Hippocampal formation (tissue), 2 donors: ENCODE measurements around the gene NTN3.
A peak's percentile ranks its signal among the peaks of the same experiment; 100 is the strongest.
"Not testable (repeated sequence)": the region's sequence is repeated elsewhere in the genome, so short reads cannot be mapped to it uniquely, and the experiment has no call there.

Experiments
- DNase-seq, 2 donors: peaks; one replicate each; lab custom pipeline; 2025; lab: John Stamatoyannopoulos, UW

The NTN3 gene

GRCh38 chr16:2471016-2471652 is at the start of gene NTN3:
NTN3 (plus strand) TSS chr16:2471297; CDS start chr16:2471702, 405 bp downstream.
- DNase-seq, result no peak

GRCh38 chr16:2422123-2422867 is 48.8 kb upstream of the NTN3 start:
- DNase-seq, result no peak

GRCh38 chr16:2424061-2425007 is 46.8 kb upstream of the NTN3 start:
- DNase-seq, result no peak

GRCh38 chr16:2425008-2425518 is 46.0 kb upstream of the NTN3 start:
- DNase-seq, result no peak

- DNase-seq, result no peak
Measured at GRCh38 chr16:2425825-2426430, 45.2 kb upstream of the NTN3 start.

- no peak for DNase-seq
Measured at GRCh38 chr16:2426941-2427361, 44.1 kb upstream of the NTN3 start.

- no peak for DNase-seq
Measured at GRCh38 chr16:2427526-2427925, 43.6 kb upstream of the NTN3 start.

GRCh38 chr16:2428051-2428783 is 42.9 kb upstream of the NTN3 start:
- no peak for DNase-seq

- no peak for DNase-seq
Measured at GRCh38 chr16:2428784-2429033, 42.4 kb upstream of the NTN3 start.

GRCh38 chr16:2429034-2429770 is 41.9 kb upstream of the NTN3 start, which contains the start of gene CCNF:
CCNF (plus strand) TSS chr16:2429447; CDS start chr16:2429482, 35 bp downstream.
- peak; percentile 96 to 97 for DNase-seq

GRCh38 chr16:2429771-2430663 is 41.1 kb upstream of the NTN3 start:
- no peak for DNase-seq

- no peak for DNase-seq
Measured at GRCh38 chr16:2432286-2432685, 38.8 kb upstream of the NTN3 start.

- DNase-seq, result no peak
Measured at GRCh38 chr16:2432801-2433505, 38.1 kb upstream of the NTN3 start.

- not testable (repeated sequence) for DNase-seq
Measured at GRCh38 chr16:2435236-2435635, 35.9 kb upstream of the NTN3 start.

GRCh38 chr16:2436110-2436509 is 35.0 kb upstream of the NTN3 start:
- DNase-seq, result no peak

GRCh38 chr16:2437032-2437790 is 33.9 kb upstream of the NTN3 start:
- DNase-seq, result no peak

GRCh38 chr16:2438121-2438520 is 33.0 kb upstream of the NTN3 start:
- no peak for DNase-seq

GRCh38 chr16:2439598-2439997 is 31.5 kb upstream of the NTN3 start:
- no peak for DNase-seq
